Measurements from ENCODE around the gene SEC61A2.

SEC61A2 gene

GRCh38 chr10:12188656-12189055, 59.2 kb downstream of the SEC61A2 start:
- no peak for DNase-seq

GRCh38 chr10:12189426-12189825, 59.9 kb downstream of the SEC61A2 start:
- Histone ChIP-seq H3K4me3 (ENCODE audit: low read depth, low read length) (no peak overlapping the region), H3K27me3 (no peaks in the 10 kb centered on the region), H3K9me3 (no peaks in the 10 kb centered on the region), H3K4me1 (no peaks in the 10 kb centered on the region), H3K36me3 (peaks cover 27% of the 10 kb centered on the region)
- TF ChIP-seq CTCF (IDR thresholded peaks at IDR 0.05; ENCODE audit: low read depth, low read length) = no peak
- no peak for DNase-seq

More at GRCh38 chr10:12188656-12189055, 59.2 kb downstream of the SEC61A2 start:
- H3K4me3 ChIP-seq (ENCODE audit: low read depth, low read length) = no peak overlapping the region
- no peaks in the 10 kb centered on the region for H3K9me3 ChIP-seq
- no peak for TF ChIP-seq CTCF (IDR thresholded peaks at IDR 0.05; ENCODE audit: low read depth, low read length)
- no peaks in the 10 kb centered on the region for H3K27me3 ChIP-seq
- peaks cover 28% of the 10 kb centered on the region for H3K36me3 ChIP-seq
- H3K4me1 ChIP-seq = no peaks in the 10 kb centered on the region

GRCh38 chr10:12191715-12192114, 62.2 kb downstream of the SEC61A2 start:
- Histone ChIP-seq H3K4me3 (ENCODE audit: low read depth, low read length) (no peak overlapping the region), H3K36me3 (peaks cover 8% of the 10 kb centered on the region), H3K4me1 (no peaks in the 10 kb centered on the region), H3K9me3 (no peaks in the 10 kb centered on the region), H3K27me3 (no peaks in the 10 kb centered on the region)
- no peak for TF ChIP-seq CTCF (IDR thresholded peaks at IDR 0.05; ENCODE audit: low read depth, low read length)
- no peak for DNase-seq

- Histone ChIP-seq H3K27me3 (no peaks in the 10 kb centered on the region), H3K36me3 (peaks cover 3% of the 10 kb centered on the region; the same call in 1 of the 2 replicates), H3K4me1 (no peaks in the 10 kb centered on the region), H3K9me3 (no peaks in the 10 kb centered on the region), H3K4me3 (ENCODE audit: low read depth, low read length) (no peak overlapping the region)
- no peak for DNase-seq
- TF ChIP-seq CTCF (IDR thresholded peaks at IDR 0.05; ENCODE audit: low read depth, low read length) = no peak
These were observed 63.7 kb downstream of the SEC61A2 start for GRCh38 chr10:12193193-12193592.

- Histone ChIP-seq H3K9me3 (no peaks in the 10 kb centered on the region), H3K4me3 (ENCODE audit: low read depth, low read length) (peak overlapping the region; percentile 99), H3K4me1 (no peaks in the 10 kb centered on the region), H3K36me3 (peaks cover 14% of the 10 kb centered on the region), H3K27me3 (no peaks in the 10 kb centered on the region)
- peak; percentile 14 for DNase-seq
- no peak for TF ChIP-seq CTCF (IDR thresholded peaks at IDR 0.05; ENCODE audit: low read depth, low read length)
These were observed 65.3 kb downstream of the SEC61A2 start for GRCh38 chr10:12194752-12195271.

GRCh38 chr10:12195281-12195602, 65.8 kb downstream of the SEC61A2 start:
- no peak for TF ChIP-seq CTCF (IDR thresholded peaks at IDR 0.05; ENCODE audit: low read depth, low read length)
- Histone ChIP-seq H3K27me3 (no peaks in the 10 kb centered on the region), H3K36me3 (peaks cover 14% of the 10 kb centered on the region), H3K4me3 (ENCODE audit: low read depth, low read length) (peak overlapping the region; percentile 99), H3K9me3 (no peaks in the 10 kb centered on the region), H3K4me1 (no peaks in the 10 kb centered on the region)
- no peak for DNase-seq
